GM21367 (cell line): ENCODE results near the gene LAD1.

Experiments
- ATAC-seq: cut with Tn5 transposase; IDR thresholded peaks from one replicate; pipeline ENCODE4 v1.9.1; 2021; ENCODE audit not compliant: unreplicated experiment

Gene LAD1

DNA sequence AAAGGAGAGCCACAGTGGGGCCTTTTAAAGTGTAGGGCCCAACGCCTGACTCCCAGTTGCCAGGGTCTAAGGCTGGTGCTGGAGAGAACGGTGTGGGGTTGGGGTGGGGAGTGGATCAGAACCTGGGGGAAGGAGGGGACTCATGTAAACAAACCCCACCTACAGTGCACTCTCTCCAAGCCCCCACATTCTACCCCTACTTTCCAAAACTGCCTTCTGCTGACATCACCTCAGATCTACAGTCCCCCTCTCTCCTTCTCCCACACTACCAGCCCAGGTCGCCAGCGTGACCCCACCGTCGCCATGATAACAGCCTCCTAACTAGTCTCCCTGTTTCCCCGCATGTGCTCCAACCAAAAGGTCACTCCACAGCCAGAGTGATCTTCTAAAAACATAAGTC lies 48.2 kb downstream of the LAD1 start:
- no peak for ATAC-seq

GRCh38 chr1:201350361-201350725 lies 48.8 kb downstream of the LAD1 start:
- ATAC-seq: no peak

DNA sequence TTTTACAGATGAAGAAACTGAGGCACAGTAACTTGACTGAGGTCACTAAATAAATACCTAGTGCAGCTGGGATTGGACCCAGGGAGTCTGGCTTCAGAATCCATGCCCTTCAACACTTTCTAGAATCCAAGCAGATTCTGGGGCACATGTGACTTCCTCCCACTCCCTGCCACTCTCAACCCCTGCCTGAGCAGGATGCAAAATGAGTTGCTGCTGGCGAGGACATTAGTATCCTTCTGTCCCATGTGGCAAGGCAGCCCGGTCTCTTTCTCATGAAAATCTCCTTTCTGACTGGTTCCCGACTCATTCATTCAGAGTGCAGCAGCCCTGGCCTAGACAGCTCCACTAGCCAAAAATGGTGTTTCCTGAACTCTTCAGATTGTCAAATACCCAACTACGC lies 50.0 kb downstream of the LAD1 start:
- no peak for ATAC-seq

GRCh38 chr1:201348211-201348566 lies 50.9 kb downstream of the LAD1 start:
- no peak for ATAC-seq

DNA sequence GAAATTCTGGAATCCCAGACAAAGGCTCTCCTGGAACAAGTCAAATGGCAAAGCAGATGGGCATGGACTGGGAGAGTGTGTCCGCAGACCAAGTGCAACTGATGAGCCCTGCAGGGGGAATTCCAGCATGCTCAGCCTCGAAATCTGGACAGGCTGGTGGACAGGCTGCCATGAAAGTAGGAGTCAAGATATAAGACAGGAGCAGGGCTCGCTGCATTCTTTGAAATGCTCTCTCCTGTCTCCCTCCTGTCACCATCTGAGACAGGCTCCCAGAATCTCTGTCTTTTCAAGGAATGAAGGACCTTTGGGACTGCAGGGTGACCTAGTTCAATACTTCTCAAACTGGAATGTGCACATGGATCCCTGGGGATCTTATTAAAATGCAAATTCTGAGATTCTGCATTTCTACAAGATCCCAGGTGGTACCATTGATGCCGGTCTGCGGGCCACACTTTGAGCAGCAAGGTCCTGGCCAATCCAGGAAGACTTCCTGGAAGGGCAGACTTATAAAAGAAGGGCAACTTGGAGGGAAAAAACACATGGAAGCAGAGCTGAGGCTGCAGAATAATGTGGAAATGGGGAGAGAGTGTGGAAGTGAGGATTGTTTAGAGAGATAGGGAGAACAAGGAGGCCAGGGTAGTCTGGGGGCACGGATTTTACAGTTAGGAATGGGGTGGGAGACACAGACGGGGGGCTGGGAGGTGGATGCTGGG lies 51.5 kb downstream of the LAD1 start:
- ATAC-seq: no peak

- no peak for ATAC-seq
These were observed 52.1 kb downstream of the LAD1 start for GRCh38 chr1:201346987-201347386.

DNA sequence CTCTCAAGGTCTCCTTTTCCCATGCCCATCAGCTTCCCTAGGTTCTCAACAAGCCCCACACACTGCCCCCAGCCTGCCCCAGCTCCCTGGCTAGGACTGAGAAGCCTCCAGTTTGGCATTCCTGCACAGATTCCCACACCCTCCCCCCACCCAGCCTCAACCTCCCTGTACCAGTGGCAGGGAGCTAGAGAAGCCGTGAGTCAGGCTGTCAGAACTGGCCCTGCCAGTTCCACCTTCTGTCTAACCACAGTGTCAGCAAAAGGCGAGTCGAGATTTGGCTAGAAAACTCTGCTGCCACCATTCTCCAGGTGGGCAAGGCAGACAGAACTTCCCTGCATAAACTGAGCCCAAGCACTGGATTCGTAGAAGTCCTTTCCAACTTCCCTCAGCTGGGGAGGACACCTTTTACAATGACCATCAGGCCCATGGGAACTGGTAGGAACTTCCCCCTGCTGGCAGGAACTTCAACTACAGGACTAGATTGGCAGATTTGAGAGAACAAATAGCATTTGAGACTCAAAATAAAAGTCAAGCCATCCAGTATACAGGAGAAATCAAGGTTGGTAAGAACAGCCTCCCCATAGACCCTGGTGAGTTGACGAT lies 52.7 kb downstream of the LAD1 start:
- no peak for ATAC-seq

- ATAC-seq: no peak
These were observed 54.1 kb downstream of the LAD1 start for GRCh38 chr1:201345081-201345355.

- no peak for ATAC-seq
These were observed 54.7 kb downstream of the LAD1 start for GRCh38 chr1:201344206-201345080.

DNA sequence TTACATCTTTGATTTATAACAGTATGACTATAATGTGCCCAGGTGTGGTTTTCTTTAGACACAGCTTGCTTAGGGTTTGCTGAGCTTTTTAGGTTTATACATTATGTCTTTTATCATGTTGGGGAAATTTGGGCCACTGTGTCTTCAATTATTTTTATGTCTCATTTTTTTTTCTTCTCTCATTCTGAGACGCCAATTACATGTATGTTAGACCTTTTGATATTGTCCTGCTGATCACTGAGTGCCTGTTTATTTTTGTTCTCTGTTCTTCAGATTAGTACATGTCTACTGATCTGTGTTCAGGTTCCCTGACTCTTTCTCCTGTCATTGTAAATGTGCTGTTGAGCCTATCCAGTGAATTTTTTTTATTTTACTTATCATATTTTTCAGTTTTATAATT lies 57.7 kb downstream of the LAD1 start:
- ATAC-seq: no peak

DNA sequence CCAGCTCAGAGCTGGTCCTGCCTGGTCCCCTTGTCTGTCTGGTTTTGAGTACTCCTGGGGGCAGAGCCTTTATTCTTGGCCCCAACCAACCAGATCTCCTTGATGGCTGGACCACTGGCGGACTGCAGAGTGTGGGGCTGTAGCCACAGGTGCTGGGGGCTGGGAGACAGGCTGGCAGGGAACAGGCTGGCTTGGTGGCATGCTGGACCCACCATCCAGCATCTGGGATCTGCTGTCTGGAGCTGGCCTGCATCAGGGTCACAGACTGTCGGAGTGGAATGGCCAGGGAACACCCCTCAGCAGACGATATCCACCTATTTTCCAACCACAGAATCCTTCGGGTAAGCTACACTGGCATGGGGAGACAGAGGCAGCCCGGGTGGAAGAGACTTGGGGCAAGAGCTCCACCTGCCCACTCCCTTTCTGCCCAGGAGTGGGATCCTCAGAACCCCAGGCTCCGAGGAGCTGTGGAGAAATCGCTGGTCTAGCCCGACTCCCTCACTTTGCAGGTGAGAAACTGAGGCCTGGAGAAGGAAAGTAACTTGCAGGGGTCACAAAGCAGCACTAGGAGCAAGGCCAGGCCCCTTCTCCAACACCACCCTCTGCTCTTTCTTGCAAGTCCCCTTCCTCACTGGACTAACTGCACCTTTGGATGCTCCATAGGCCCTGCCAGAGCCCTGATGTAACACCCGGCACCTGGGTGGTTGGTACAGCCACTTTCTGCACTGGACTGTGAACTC lies 62.2 kb downstream of the LAD1 start:
- no peak for ATAC-seq

DNA sequence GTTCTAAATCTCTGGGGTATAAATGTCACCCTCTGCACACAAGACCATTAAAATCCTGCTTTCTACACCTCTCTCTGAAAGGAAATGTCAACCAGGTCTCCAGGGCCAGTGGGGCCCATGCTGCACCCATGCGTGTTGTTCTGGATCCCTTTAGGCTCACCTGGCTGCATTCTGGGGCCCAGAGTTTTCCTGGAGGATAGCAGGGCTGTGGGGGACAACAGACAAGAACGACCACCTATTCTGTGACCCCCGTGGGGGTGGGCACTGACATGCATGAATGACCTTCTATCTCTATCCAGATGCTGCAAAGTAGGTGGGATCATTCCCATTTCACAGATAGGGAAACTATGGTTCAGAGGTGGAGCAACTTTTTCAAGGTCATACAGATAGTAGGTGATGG lies 63.2 kb downstream of the LAD1 start:
- ATAC-seq: no peak

- ATAC-seq: no peak
These were observed 63.8 kb downstream of the LAD1 start for GRCh38 chr1:201335174-201335870.

DNA sequence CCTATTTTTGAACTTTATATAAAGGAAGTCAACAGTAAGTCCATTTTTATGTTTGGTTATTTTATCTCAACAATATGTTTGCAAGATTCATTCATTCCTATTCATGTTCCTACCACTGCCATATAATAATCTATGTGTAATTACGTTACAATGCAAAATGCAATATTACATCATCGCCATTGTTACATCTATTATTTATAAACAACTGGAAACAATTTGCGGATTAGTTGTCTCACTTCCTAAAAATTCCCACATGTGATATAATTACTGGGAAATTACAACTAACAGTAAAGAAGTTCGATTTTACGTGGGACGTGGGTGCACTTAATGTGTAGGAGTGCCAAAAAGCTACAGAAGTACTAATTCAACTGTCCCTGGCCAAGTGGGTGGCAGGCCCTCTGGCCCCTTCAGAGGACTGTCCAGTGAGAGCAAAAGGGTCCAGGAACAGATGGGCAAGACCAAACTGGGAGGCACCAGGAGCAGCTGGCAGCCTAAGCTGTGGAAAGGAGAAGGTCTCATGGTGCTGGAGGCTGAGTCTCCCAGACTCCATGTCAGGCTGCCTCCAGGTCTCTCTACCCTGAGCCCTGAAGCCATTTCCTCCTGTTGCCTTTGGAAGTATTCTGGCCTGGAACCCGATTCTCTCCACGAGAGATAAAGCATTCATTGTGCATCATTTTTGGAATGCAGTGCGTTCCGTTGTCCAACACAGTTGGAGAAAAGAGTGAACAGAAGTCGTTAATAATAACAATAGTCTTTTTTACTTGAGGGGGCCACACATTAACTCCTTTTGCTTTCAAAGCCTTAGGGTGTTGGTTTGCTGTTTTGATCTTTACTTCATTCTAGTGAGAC lies 64.6 kb downstream of the LAD1 start:
- ATAC-seq: no peak

GRCh38 chr1:201332616-201333335 lies 66.3 kb downstream of the LAD1 start:
- ATAC-seq: no peak

DNA sequence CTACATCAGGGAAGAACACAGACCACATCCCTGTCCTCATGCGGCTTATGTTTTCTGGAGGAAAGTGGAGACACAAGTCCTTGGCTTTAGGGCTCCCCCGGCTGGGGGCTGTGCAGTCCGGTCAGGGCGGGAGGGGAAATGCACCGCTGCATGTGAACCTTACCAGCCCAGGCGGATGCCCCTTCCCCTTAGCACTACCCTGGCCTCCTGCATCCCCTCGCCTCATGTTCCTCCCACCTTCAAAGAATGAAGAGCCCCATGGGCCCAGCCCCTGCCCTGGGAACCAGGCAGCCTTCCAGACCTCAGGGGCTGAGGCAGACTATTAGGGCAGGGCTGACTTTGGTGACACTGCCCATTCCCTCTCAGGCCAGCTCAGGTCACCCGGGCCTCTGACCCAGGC lies 67.1 kb downstream of the LAD1 start:
- ATAC-seq: no peak

GRCh38 chr1:201331166-201331565 lies 68.0 kb downstream of the LAD1 start:
- ATAC-seq: no peak
